Activated CD4-positive, alpha-beta T cell treated with anti-CD3 and anti-CD28 coated beads, Interleukin-2, Interleukin-6, amounts not matched to agents 100 ng/mL and 50 ng/mL, durations not matched to agents 16 hours and 8 hours (primary cell): ENCODE data around the gene TSPAN18.
A peak's percentile ranks its signal among the peaks of the same experiment; 100 is the strongest.

Source experiments
- DNase-seq: peaks from one replicate; pipeline ENCODE4 v3.0.0-alpha.2; 2020

TSPAN18 gene

GRCh38 chr11:44726283-44727113, at the start of gene TSPAN18:
TSS of gene TSPAN18 (plus strand) at chr11:44726962. CDS start at chr11:44906417, 179,455 bp downstream.
- peak; percentile 5 for DNase-seq

GRCh38 chr11:44680982-44681597, 45.7 kb upstream of the TSPAN18 start:
- peak; percentile 48 for DNase-seq

GRCh38 chr11:44681698-44682097, 45.1 kb upstream of the TSPAN18 start:
- DNase-seq: no peak

GRCh38 chr11:44684859-44685281, 41.9 kb upstream of the TSPAN18 start:
- DNase-seq: no peak

GRCh38 chr11:44687388-44687787, 39.4 kb upstream of the TSPAN18 start:
- no peak for DNase-seq

GRCh38 chr11:44689265-44689664, 37.5 kb upstream of the TSPAN18 start:
- DNase-seq: no peak

- no peak for DNase-seq
These were observed 36.1 kb upstream of the TSPAN18 start for GRCh38 chr11:44690651-44691050.

GRCh38 chr11:44692460-44692859, 34.3 kb upstream of the TSPAN18 start:
- DNase-seq: no peak

GRCh38 chr11:44693654-44694119, 33.1 kb upstream of the TSPAN18 start:
- DNase-seq: no peak

- DNase-seq: no peak
These were observed 32.3 kb upstream of the TSPAN18 start for GRCh38 chr11:44694443-44694842.

GRCh38 chr11:44695169-44695833, 31.5 kb upstream of the TSPAN18 start:
- no peak for DNase-seq

- DNase-seq: no peak
These were observed 28.4 kb upstream of the TSPAN18 start for GRCh38 chr11:44698252-44698912.

- DNase-seq: no peak
These were observed 27.0 kb upstream of the TSPAN18 start for GRCh38 chr11:44699497-44700408.

GRCh38 chr11:44701276-44701675, 25.5 kb upstream of the TSPAN18 start:
- DNase-seq: no peak

- no peak for DNase-seq
These were observed 23.9 kb upstream of the TSPAN18 start for GRCh38 chr11:44702889-44703288.

GRCh38 chr11:44707094-44707493, 19.7 kb upstream of the TSPAN18 start:
- DNase-seq: no peak

GRCh38 chr11:44708009-44708408, 18.8 kb upstream of the TSPAN18 start:
- DNase-seq: no peak

- no peak for DNase-seq
These were observed 18.1 kb upstream of the TSPAN18 start for GRCh38 chr11:44708523-44709280.

GRCh38 chr11:44709281-44709562, 17.5 kb upstream of the TSPAN18 start:
- DNase-seq: no peak

GRCh38 chr11:44709966-44710365, 16.8 kb upstream of the TSPAN18 start:
- no peak for DNase-seq

GRCh38 chr11:44711113-44711786, 15.5 kb upstream of the TSPAN18 start:
- DNase-seq: no peak
